Inferior parietal cortex (tissue), 1 donor: ENCODE data around the gene ECT2.
"Not testable (repeated sequence)": the region's sequence is repeated elsewhere in the genome, so short reads cannot be mapped to it uniquely, and the experiment has no call there.

Source experiments
- DNase-seq: peaks from one replicate; pipeline ENCODE4 v3.0.0-alpha.2; 2016; ENCODE audit errors: extremely low spot score

The ECT2 gene

GRCh38 chr3:172750368-172751174 lies at the start of gene ECT2:
Gene ECT2 (plus strand): TSS chr3:172750726. CDS start chr3:172754531, 3,805 bp downstream.
- DNase-seq = peak; percentile 99

- DNase-seq = no peak
These were observed 49.5 kb upstream of the ECT2 start for GRCh38 chr3:172700936-172701455.

- no peak for DNase-seq
These were observed 48.8 kb upstream of the ECT2 start for GRCh38 chr3:172701751-172702150.

DNA sequence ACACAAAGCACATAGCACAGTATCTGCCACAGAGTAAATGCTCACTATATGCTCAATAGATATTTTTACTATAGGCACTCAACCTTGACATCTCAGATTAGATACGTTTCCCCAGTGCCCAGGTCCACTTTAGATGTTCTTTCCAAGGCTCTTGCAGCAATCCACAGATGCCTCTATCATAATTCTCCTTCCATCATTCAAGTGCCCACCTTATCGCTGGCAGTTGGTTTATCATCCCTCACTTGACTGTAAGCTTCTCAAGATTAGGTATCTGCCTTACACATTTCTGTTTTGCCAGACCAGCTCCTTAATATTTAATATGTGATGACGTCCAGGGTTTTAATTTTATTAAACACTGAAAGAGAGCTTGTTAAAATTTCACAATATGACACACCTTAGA lies 48.3 kb upstream of the ECT2 start:
- no peak for DNase-seq

- not testable (repeated sequence) for DNase-seq
These were observed 47.8 kb upstream of the ECT2 start for GRCh38 chr3:172702731-172703130.

DNA sequence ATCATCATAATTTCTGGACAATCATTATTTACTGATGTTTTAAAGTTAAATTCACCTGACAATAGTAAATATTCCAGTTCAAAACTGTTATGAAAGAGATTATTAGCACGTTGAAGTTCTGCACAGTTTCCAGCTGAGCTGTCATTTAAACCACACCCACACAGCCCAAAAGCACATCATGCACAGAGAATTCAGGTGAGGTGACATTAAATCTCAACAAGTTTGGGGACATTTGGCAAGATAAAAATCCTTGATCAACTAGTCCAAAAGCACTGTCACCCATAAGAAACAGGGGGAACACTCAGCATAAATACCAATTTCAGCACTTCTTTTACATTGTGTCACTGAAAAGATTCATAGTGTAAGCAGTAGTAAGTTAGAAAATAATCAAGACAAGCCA lies 46.5 kb upstream of the ECT2 start:
- no peak for DNase-seq

GRCh38 chr3:172705170-172705569 lies 45.4 kb upstream of the ECT2 start:
- DNase-seq = no peak

GRCh38 chr3:172707030-172707429 lies 43.5 kb upstream of the ECT2 start:
- no peak for DNase-seq

GRCh38 chr3:172707967-172708366 lies 42.6 kb upstream of the ECT2 start:
- DNase-seq = no peak

DNA sequence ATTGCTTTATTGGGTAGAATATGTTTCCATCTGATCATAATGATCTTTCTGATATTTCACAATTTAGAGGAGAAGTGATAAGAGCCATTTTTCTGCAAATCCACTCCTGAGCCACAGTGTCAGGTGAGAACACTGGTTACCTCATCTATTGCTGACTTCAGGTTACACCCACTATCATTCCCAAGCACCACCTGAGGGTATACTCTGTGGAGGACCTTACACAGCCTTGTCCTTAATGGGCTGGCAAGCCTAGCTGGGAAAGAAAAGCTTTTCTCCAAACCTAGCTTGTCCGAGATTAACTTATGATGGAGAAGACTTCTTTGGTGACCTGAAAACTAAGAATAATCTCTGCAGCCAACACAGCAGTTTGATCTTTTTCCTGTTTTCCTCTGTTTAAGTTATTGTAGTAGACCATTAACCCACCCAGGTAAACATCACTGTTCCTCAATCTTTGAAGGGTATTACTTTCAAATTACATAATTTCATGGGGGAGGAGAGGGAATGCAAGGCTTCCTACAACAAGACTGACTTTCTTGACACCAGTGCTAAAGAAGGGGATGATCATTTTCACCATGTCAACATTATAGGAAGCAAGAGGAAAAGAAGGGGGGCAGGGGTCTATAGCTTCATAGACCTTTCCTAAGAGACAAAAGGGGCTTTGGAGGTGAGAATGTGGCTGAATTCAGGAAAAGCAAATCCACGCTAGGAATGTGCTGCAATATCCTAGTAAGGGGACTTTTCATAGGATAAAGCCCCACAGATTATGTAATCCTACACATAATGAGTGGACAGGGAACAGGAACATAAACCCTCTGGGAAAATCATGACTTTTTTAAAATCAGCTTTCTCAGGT lies 41.4 kb upstream of the ECT2 start:
- no peak for DNase-seq

DNA sequence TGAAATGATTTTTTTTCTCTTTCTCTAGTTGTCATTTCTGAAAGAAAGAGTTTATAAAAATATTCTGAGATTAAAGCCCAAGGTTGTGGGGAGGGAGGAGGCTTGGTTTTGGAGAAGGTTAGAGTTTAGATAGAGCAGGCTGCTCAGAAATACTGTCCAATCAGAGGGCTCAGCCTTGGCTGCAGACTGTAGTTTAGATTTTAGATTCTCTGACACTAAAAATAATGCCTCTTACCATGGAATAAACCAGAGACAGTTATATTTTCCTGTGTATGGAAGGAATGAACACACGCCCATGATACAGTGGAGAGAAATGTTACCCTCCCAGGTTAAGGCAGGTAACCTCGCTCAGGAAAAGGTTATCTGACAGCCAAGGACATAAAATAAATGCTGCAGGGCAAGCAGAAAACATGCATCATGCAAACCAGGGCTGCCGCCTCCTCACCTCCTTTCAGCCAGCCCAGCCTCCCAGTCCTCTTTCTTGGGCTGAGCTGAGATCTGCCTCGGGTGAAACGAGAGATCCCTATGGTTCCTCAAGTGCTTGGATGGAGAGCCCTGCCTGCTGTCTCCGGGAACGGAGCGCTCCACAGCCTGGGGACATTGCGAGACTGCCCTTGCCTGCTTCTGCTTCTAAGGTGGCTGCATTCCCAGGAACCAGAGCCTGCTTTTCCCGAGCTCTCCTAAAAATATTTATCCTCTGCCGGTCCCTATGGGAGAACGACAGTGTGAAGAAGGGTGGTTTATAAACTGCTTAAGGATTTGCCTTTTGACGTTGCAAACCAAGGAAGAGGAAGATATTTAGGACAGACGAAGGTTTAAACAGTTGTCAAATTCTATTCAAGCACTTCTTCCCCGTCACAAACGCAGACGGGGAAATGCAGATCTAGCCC lies 40.5 kb upstream of the ECT2 start:
- DNase-seq = no peak

DNA sequence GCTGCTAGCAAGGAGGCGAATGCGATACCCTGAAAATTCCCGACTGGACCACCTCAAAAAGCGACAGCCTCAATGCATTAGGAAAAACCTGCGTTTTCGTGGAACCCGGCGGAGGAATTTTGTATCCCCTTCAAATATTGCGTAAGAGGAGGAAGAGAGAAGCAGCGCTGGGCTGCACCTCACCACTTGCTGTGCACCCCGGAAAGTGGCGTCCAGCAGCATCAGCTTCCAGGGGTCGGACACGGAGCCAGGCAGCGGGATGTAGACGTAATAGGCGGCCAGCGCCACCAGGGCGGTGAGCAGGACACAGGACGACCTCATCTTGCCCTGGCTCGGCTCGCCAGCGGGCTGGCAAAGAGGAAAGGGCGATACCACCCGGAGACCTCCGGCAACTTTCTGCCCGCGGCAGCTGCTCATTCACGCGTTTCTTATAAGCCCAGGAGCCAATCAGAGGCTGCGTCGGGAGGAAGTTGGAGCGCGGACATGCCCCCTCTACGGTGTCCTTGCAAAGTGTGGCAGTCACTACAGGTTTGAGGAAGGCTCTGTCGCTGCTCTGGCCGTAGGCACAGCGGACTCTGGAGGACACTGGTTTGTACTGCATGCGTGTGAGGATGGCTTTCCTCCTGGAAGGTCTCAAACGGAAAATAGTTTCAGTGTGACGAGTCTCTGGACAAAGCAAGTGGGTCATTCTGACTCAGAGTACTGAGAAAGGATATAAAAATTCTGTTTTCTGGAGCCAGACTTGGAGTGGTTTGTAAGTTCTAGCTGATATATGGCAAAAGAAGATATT lies 39.7 kb upstream of the ECT2 start, which contains the start of gene NCEH1:
Gene NCEH1, minus strand, starts transcription at position 404 of the 790 bp plus-strand sequence. Its CDS starts 83 bp downstream, at position 321.
- peak; percentile 85 for DNase-seq

- DNase-seq = no peak
These were observed 39.1 kb upstream of the ECT2 start for GRCh38 chr3:172711454-172711795.

GRCh38 chr3:172713316-172713715 lies 37.2 kb upstream of the ECT2 start:
- no peak for DNase-seq

GRCh38 chr3:172716476-172716875 lies 34.0 kb upstream of the ECT2 start:
- DNase-seq = no peak

DNA sequence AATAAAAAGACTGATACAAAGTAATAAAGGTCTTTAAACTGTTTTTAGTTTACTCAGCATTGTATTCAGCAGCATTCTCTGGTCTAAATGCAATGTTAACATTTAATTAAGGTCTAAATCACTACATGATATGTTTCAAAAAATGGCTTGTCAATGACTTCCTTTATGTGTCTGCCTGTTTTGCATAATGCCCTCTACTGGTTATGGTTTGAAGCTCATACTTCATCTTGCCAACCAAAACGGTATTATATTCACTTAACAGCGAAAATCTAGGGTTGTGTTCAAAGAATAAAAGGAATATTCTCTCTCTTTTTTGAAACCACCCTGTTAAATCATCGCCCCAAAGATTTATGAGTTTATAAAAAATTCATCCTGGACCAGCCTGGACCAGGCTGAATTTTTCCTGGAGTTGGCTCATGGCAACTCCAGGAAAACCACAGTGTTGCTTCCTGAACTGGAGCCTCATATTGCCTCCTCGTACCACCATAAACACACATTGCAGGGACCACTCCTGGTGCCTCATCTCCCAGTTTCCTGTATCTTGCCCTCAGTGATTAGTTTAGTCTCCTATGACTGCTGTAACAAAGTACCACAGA lies 32.9 kb upstream of the ECT2 start:
- no peak for DNase-seq

DNA sequence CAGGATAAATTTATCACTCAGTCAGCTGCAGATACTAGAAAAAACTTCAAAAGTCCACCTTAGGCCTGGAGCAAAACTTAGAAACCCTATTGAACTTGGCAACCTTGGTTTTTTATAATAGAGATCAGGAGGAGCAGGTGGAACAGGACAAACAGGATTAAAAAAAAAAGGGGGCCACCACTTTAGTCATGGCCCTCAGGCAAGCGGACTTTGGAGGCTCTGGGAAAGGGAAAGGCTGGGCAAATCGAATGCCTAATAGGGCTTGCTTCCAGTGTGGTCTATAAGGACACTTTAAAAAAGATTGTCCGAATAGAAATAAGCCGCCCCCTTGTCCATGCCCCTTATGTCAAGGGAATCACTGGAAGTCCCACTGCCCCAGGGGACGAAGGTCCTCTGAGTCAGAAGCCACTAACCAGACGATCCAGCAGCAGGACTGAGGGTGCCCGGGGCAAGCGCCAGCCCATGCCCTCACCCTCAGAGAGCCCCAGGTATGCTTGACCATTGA lies 27.9 kb upstream of the ECT2 start:
- DNase-seq = not testable (repeated sequence)

DNA sequence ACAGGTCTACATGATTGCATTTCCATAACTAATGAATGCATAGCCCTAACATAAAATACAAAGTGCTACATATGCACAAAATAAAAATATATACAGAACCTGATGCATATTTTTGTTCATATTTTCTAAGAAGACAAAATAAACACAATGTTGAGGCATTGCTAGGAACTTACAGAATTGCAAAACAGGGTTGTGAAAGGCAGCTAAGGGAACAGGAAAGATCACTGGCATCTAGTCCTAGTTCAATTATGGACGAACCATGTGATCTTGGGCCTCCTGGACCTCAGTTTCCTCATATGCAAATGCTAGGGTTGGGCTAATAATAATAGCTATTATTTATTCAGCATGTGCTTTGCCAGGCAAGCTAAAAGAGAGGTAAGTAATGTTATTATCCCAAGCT lies 24.1 kb upstream of the ECT2 start:
- no peak for DNase-seq

- DNase-seq = no peak
These were observed 15.5 kb upstream of the ECT2 start for GRCh38 chr3:172735014-172735413.

DNA sequence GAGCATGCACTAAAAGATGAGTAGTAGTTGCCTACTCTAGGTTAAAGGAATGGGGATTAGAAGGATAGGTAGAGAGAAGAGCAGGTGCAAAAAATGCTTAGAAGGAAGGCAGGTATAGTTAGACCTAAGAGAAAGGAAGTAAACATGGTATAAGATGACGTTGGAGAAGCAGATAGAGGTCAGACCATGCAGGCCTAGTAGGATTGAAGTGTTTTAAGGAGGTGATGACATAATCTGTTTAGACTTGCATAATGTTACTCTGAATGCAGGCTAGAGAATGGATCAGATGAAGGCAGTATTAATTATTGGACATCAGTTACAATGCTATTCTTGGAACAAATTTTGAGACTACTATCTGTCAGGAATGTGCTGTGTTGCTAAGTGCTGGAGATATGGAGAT lies 11.1 kb upstream of the ECT2 start:
- no peak for DNase-seq
